SU-DHL-6 (cell line): Measurements from ENCODE around the gene LPIN3.
A peak's percentile ranks its signal among the peaks of the same experiment; 100 is the strongest.

Experiments
- H2AFZ ChIP-seq: fragments of 200-600 bp; sonication (generic); 2 replicates; pipeline ENCODE4 v1.6.1; 2014; ENCODE audit warnings: low read depth, mild to moderate bottlenecking, moderate library complexity, mixed read lengths, antibody characterized with exemption, low read length; ENCODE audit not compliant: severe bottlenecking
- H3F3A ChIP-seq: fragments of 200-600 bp; shearing (Covaris generic); 2 replicates; pipeline ENCODE4 v1.6.0; 2016; ENCODE audit warnings: antibody characterized with exemption, mild to moderate bottlenecking; ENCODE audit not compliant: insufficient read depth
- H3K27ac ChIP-seq: fragments of 200-600 bp; sonication (generic); 2 replicates; pipeline ENCODE4 v1.5.1; 2016; ENCODE audit warnings: low read depth, mild to moderate bottlenecking, low read length, moderate library complexity, mixed read lengths
- H3K27me3 ChIP-seq: fragments of 200-600 bp; sonication (generic), shearing (Covaris generic); 2 replicates; pipeline ENCODE4 v1.6.0; 2014; ENCODE audit warnings: mild to moderate bottlenecking, low read length
- H3K36me3 ChIP-seq: fragments of 200-600 bp; sonication (generic); 2 replicates; pipeline ENCODE4 v1.6.1; 2014; ENCODE audit warnings: mild to moderate bottlenecking, low read length, mixed read lengths
- H3K4me2 ChIP-seq: fragments of 300-600, 200-600 bp; shearing (Covaris generic), sonication (generic); 2 replicates; pipeline ENCODE4 v1.6.0; 2014; ENCODE audit warnings: low read length, low read depth, mild to moderate bottlenecking; ENCODE audit not compliant: poor library complexity, severe bottlenecking
- H3K4me3 ChIP-seq: fragments of 200-600 bp; sonication (generic); 2 replicates; pipeline ENCODE4 v1.5.1; 2014; ENCODE audit warnings: antibody characterized with exemption, low read length, mild to moderate bottlenecking, mixed read lengths; ENCODE audit not compliant: insufficient read depth, poor library complexity, severe bottlenecking
- H3K79me2 ChIP-seq: fragments of 200-600 bp; sonication (generic); 2 replicates; pipeline ENCODE4 v1.6.1; 2014; ENCODE audit warnings: mild to moderate bottlenecking, low read length, moderate library complexity; ENCODE audit not compliant: insufficient read depth
- H3K9ac ChIP-seq: fragments of 200-600 bp; sonication (generic); 2 replicates; pipeline ENCODE4 v1.7.0; 2014; ENCODE audit warnings: mild to moderate bottlenecking, low read length
- H3K9me2 ChIP-seq: fragments of 200-600 bp; sonication (generic); replicated peaks from 2 replicates; pipeline ENCODE4 v1.6.1; 2014; ENCODE audit warnings: low read length; ENCODE audit not compliant: insufficient read depth
- H3K9me3 ChIP-seq: fragments of 200-600 bp; sonication (generic); 2 replicates; pipeline ENCODE4 v1.6.1; 2014; ENCODE audit warnings: low read length, mixed read lengths; ENCODE audit not compliant: insufficient read depth
- H4K20me1 ChIP-seq: fragments of 200-600 bp; sonication (generic); 2 replicates; pipeline ENCODE4 v1.6.1; 2014; ENCODE audit warnings: low read depth, mild to moderate bottlenecking, antibody characterized with exemption, low read length, moderate library complexity, mixed read lengths
- CTCF ChIP-seq: fragments of 200-600 bp; sonication (generic); IDR thresholded peaks from one replicate; pipeline ENCODE4 v1.5.1; 2017; ENCODE audit warnings: antibody characterized with exemption, mild to moderate bottlenecking, low read length, moderate library complexity; ENCODE audit not compliant: insufficient read depth, poor library complexity, severe bottlenecking
- EZH2phosphoT487 ChIP-seq: fragments of 200-600 bp; sonication (generic), shearing (Covaris generic); conservative IDR thresholded peaks from 2 replicates; pipeline ENCODE4 v1.6.1; 2018; ENCODE audit warnings: mild to moderate bottlenecking, antibody characterized with exemption, low read length, moderate library complexity, mixed read lengths

LPIN3 gene

DNA sequence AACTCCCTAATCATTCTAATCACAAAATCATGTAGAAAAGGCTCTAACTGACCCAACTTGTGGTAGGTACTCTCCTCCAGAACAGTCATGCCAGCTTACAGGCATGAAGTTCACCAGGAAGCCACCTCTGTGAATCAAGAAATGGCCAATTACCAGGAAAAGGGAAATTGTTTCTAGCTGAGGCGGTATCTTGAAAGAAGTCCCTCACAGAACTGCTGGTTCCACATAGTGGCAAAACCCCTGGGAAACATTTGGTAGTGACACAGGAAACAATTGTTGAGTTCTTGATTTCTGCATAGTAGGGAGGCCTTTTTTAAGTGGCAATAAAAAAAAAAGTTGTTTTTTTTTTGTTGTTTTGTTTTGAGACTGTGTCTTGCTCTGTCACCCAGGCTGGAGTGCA lies 19.6 kb upstream of the LPIN3 start:
- H3K9ac ChIP-seq: no peak overlapping the region
- H2AFZ ChIP-seq: no peak overlapping the region
- no peaks in the 10 kb centered on the region for H3K79me2 ChIP-seq
- H3K9me3 ChIP-seq: no peaks in the 10 kb centered on the region
- no peaks in the 10 kb centered on the region for H3K27me3 ChIP-seq
- TF ChIP-seq EZH2phosphoT487: no peak
- no peak for TF ChIP-seq CTCF
- H3K4me3 ChIP-seq: no peak overlapping the region
- no peak overlapping the region for H3K4me2 ChIP-seq
- H3F3A ChIP-seq: peaks cover 5% of the 10 kb centered on the region; the same call in 1 of the 2 replicates
- no peak overlapping the region for H3K27ac ChIP-seq
- H3K9me2 ChIP-seq: no peaks in the 10 kb centered on the region
- H3K36me3 ChIP-seq: no peaks in the 10 kb centered on the region
- no peaks in the 10 kb centered on the region for H4K20me1 ChIP-seq

- Histone ChIP-seq H3K9ac (no peak overlapping the region), H3K9me3 (no peaks in the 10 kb centered on the region), H3K27ac (no peak overlapping the region), H3K36me3 (no peaks in the 10 kb centered on the region), H3F3A (no peaks in the 10 kb centered on the region), H3K27me3 (no peaks in the 10 kb centered on the region), H3K9me2 (no peaks in the 10 kb centered on the region), H3K79me2 (no peaks in the 10 kb centered on the region), H3K4me3 (no peak overlapping the region), H3K4me2 (no peak overlapping the region), H2AFZ (no peak overlapping the region), H4K20me1 (no peaks in the 10 kb centered on the region)
- TF ChIP-seq CTCF (no peak), EZH2phosphoT487 (no peak)
These were observed 13.4 kb upstream of the LPIN3 start for GRCh38 chr20:41327178-41327577.

DNA sequence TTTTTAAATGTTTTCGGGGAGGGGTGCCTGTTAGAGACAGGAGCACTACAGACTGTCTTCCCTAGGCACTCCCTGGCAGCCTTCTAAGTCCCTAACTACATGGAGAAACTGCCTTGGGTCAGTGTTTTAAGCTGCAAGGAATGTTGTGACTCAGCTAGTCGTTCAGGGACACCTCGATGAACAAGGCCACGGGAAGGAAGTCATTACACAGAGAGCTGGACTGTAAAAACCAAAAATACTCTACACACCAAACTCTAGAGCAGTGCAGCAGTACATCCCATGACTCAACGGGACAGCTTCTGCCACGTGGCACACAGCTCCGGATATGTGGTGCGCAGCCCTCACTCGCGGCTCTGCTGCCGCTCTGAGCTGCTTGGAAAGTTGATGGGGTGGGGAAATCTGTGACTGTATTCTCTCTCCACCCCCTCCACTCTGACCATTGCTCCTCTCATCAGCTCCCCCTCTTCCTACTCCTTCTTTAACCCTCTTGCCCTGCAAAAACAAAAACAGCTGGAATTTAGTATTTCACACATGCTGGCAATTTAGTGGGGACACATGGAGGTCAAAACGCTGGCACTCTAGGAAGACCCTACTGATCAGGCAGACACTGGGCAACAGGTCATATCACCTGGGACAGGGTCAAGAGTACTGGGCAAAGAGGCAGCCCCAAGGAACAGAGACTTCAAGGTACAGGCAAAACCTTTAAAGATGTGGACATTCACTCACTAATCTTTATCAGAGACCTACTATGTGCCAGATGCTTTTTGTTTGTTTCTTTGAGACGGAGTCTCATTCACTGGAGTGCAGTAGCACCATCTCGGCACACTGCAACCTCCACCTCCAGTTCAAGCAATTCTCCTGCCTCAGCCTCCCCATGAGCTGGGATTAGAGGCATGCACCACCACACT lies 10.9 kb upstream of the LPIN3 start:
- no peak overlapping the region for H3K9ac ChIP-seq
- no peaks in the 10 kb centered on the region for H3K9me2 ChIP-seq
- no peak overlapping the region for H3K4me3 ChIP-seq
- H3K36me3 ChIP-seq: no peaks in the 10 kb centered on the region
- no peaks in the 10 kb centered on the region for H3K27me3 ChIP-seq
- no peaks in the 10 kb centered on the region for H3F3A ChIP-seq
- H4K20me1 ChIP-seq: no peaks in the 10 kb centered on the region
- no peaks in the 10 kb centered on the region for H3K79me2 ChIP-seq
- TF ChIP-seq CTCF: no peak
- no peak for TF ChIP-seq EZH2phosphoT487
- no peaks in the 10 kb centered on the region for H3K9me3 ChIP-seq
- H2AFZ ChIP-seq: peak overlapping the region; percentile 47
- no peak overlapping the region for H3K4me2 ChIP-seq
- H3K27ac ChIP-seq: no peak overlapping the region
